DMS 273 treated with DMSO at 0.1 percent for 48 hours (cell line): ENCODE data around the gene CFAP206.
"Not testable (repeated sequence)": the region's sequence is repeated elsewhere in the genome, so short reads cannot be mapped to it uniquely, and the experiment has no call there.

Experiments used
- DNase-seq: peaks from one replicate; lab custom pipeline; 2025; lab: John Stamatoyannopoulos, UW

Gene CFAP206

DNA sequence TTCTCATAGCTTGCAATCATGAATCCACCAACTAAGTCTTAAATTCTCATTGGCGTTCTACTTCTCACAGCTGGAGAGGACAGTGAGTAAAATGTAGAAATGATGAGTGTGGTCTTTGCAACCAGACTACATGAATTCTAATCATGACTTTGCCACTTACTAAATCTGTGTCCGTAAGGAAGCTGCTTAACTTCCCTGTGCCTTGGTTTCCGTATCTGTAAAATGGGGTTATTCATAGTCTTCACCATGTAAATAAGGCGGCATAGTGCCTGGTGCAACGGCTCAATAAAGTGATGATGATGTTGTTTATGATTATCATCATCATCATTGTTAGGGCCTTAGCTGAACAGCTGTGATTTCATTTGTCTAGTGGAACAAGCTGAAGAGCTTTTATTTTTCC is 12.6 kb downstream of the CFAP206 start:
- DNase-seq = no peak

DNA sequence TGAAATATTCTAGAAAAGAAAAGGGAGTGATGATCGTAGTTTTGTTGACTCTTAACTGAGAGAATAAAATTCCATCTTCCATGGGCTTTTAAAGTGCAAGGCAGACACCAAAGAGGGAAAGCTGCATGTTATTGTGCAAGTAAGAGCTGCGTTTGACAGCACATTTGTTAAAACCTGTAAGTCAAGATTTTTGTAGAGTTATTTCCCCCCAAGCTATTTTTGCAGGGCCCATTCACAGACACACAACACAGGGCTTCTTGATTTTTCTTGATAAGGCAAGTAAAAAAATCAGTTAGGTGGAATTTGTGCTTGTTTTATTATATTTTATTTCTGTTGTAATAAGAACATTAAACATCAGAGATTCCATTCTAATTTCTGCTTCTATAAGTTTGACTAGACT is 13.8 kb downstream of the CFAP206 start:
- no peak for DNase-seq

DNA sequence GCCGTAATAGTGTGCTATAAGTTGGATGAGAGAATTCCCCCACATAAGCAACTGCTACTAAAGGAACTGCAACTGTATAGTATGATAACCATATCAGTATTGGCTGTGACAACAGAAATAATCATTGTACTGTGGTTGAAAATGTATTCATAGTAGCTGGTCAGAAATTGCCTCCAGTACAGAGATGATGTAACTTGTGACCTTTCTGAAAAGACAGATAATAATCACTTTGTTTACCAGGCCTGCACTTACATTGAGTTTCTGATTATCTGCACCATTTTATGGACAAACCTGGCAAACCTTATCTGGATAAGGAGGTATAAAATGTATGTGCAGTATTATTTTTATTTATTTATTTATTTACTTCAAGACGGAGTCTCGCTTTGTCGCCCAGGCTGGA is 19.0 kb downstream of the CFAP206 start:
- DNase-seq = no peak

DNA sequence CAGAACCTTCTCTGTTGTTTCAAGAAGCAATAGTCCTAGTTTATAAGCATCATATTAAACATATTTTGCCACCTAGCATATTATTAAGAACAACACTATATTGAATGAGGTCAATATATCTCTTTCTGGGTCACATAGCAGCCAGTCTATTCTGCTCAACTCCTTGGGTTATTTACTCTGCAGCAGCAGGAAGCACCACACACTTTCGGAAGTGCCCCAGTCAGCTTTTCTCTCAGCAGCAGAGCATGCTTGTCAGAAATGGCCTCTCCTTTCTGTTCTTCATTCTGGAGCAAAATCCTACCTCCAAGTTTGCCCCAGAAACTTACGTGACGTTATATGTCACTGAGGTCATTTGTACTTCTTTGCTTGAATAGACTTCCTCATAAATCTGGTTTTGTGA is 22.7 kb downstream of the CFAP206 start:
- no peak for DNase-seq

DNA sequence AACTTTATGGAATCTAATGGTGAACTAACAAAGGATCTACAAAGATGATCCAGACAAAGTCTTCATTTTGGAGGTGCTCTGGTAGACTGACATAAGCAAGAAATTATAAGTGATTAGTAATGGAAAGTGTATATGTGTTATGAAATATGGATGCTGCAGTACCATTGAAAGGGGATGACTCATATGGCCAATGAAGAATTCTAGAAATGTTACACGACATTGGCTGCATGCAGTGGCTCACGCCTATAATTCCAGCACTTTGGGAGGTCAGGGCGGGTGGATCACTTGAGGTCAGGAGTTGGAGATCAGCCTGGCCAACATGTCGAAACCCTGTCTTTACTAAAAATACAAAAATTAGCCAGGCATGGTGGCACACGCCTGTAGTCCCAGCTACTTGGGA is 23.5 kb downstream of the CFAP206 start:
- DNase-seq = no peak

DNA sequence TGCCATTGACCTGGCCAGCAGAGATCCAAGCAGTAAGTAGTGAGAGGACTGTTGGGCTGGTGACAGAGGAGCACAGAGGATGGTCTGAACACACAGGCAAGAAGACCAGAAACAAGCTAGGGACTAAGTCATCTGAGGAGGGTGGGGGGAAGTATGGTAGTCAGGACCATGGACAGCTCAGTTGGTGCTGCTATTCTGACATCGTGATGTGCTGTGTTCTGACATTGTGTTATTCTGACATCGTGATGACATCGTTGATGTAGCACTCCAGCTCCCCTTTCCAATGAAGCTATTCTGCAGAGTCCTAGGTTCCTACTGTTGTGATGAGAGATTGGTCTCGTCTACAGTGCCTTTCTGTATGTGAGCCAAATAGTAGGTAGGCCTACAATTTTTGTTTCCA is 28.7 kb downstream of the CFAP206 start:
- DNase-seq = no peak

DNA sequence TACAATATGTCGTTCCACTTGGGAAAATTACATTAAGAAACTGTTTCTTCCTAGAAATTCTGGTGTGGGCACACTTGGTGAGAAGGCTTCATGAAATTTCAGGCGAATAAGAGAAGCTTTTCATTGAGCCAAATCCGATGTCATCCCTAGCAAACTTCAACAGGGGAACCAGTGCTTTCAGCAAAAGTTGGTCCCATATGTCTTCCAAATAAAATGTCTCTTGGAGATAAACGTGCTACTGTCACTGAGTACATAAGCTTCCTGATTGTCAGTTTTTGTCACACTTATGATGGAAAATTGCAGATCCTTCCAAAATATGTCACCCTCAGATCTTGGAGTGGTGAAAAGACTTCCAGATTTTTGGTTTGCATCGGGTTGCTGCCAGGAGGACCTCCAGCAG is 33.9 kb downstream of the CFAP206 start:
- DNase-seq = no peak

DNA sequence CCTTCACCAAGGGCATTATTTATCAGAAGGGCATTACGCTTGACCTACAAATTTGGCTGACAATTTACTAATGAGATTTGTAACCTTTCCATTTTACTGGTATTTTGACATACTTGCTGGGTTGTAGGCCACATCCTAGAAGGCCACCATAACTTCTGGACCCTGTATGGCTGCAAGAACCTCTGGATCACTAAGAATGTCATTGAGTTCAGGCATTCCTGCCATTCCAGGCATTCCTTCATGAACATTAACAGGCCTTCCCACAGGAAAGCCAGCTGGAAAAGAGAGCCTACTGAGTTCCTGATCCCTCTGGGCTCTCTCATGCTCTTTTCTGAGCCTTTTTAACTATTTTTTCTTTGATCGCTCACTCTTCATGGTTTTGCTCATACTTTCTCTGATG is 36.6 kb downstream of the CFAP206 start:
- no peak for DNase-seq

DNA sequence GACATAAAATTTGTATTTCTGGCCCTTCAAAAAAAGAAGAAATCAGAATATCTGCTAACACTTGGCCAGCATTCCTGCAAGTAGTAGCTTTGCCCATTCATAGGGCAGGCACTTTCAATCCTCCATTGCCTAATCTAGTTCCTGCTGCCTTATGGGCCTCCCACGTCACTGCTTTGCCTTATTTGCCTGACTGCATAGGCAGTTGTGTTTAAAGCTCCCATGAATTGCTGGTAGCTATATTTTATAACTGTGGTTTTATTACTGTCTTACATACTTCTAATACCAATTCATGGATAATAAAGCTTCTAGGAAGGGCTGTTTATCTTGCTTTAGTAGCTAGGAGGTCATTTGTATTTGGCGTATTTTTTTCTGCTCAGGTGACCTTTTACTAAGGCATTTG is 57.3 kb downstream of the CFAP206 start:
- DNase-seq = no peak

DNA sequence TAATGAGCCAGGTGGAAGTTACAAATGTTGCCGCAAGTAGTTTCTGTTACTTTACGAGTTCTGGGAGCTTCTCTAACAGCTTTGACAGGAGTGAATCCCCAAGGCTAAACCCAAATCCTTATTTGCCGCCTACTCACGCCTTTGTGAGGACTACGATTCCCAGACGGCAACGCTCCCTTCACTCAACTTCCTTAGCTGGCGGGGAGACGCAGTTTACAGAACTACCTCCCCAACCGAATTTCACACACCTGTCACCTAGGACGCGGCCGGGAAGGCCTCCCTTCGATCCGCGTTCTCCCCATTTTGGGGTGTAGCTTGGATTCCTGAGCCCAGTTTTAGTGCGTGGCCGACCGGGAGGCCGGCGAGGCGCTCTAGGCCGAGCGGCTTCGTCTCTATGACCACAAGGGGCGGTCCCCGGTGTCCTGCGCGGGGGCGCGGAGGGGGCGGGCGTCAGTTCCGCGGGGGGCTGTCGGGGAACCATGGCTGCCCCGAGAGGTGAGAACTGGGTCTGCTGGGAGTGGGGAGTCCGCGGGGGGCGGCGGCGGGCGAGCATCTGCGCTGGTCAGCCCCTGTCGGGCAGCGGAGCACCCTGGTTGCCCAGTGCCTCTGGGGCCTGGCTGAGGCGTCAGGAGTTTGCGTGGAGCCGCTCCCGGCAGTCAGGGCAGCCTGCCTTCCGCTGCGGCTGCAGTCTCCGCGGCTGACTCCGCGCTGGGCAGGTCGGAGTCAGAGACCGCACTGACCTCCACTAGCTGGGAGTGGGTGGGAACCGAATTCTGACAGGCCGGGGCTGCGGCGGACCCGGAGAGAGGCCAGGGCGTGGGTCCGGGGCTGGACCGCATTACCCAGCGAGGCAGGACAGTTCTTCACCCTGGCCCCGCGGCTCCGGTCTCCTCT is 65.0 kb downstream of the CFAP206 start, which contains the start of gene SLC35A1:
SLC35A1 (plus strand) TSS at position 450 of the 894 bp plus-strand sequence; CDS start at position 480, 30 bp downstream.
- peak; percentile 74 for DNase-seq

DNA sequence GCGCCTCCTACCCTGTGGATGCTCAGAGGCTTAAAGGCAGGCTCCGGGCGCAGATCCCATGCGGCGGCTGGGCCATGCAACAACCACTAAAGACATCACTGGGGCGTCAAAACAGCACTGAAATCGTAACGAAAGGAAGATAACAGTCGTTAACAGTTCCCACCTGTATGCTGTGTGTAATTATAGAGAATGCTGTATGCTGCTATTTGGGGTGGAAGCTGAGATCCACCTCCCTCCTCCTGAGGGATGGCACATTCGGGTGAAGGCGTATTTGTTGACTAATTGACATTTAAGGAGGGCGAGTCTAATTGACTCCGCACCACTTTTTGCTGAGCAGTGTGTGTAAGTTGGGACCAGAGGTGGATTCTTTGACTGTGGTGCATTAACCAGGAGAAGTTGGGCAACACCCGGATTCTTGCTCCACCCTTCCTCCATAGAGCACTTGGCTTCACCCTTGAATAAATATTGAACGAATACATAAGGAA is 65.7 kb downstream of the CFAP206 start:
- DNase-seq = peak; percentile 37

DNA sequence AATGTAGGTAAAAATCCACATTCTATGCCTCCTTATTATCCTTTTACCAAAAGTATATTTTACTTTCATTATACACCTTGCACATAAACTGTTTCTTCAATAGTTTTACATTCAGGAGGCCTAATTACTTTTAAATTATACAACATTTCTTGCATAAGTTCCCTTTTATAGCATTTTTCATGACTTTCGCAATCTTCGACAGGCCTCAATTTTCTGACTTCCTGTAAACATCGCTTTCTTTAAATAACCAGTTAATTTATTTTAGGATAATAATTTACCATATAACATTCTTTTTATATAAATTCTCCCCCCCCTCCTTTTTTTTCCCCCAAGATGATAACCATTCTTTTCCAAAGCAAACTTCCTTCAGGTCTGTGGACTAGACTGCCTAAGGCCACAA is 74.2 kb downstream of the CFAP206 start:
- no peak for DNase-seq

DNA sequence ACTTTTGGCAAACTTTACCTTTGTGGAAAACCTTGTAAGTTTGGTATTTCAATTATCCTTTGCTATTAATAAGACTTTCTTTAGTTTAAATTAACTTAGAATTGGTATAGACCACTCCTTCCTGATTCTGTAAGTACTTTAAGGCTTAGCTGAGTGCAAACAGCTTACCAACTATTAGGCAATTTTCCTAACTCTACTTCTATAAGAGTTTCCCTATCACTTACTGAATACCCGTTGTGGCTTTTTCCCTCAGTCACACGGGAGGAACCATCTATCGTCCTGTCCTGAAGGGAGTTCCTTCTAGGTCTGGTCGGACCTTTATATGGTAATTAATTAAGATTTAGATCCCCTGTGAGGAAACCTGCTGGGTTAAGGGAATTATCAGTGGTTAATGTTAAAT is 74.6 kb downstream of the CFAP206 start:
- DNase-seq = no peak

DNA sequence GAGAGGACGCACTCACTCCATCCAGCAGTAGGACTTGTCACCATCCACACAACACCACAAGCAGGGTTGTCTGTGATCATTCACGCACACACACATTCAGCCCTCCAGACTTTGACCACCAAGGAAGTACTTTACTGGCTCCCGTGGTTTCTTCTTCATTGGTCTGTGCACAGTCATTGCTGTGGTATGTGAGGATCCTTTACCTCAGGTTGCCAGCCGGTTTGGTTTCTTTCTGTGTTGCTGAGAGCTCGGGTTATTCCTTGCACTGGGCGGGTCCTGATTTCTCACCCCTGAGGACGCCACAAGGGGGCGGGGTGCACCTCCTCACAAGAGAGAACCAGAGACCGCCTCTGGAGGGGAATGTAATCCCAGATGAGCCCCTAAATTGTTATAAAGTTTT is 76.2 kb downstream of the CFAP206 start:
- no peak for DNase-seq

DNA sequence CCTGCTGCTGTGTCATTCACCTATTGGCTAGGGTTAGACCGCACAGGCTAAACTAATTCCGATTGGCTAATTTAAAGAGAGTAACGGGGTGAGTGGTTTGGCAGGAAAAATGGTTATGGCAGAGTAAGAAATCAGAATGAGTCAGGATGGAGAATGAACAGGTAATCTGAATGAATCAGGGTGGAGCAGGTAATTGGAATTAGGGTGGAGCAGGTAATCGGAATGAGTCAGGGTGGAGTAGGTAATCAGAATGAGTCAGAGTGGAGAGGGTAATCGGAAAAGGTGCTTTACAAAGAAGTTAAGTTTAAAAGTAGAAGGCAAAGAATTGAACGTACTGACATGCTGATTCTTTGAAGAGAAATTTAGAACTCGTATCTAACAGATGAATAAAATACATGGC is 76.7 kb downstream of the CFAP206 start:
- DNase-seq = no peak

DNA sequence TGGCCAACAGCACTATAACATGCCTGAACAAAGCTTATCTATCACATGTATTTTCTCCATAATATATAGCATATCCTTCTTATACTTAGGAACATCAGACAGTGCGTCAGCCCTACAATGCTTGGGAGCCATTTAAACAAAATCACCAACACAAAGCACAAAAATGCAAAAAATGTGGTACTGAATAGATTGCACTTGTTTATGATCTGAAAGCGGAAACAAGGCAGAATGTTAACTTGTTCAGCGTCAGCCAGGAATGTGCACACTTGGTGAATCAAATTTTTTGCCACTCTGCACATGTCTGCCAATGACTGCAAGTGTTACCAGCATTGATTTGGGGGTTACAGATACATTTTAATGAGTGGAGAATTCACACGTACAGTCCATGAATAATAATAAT is 79.8 kb downstream of the CFAP206 start:
- no peak for DNase-seq

DNA sequence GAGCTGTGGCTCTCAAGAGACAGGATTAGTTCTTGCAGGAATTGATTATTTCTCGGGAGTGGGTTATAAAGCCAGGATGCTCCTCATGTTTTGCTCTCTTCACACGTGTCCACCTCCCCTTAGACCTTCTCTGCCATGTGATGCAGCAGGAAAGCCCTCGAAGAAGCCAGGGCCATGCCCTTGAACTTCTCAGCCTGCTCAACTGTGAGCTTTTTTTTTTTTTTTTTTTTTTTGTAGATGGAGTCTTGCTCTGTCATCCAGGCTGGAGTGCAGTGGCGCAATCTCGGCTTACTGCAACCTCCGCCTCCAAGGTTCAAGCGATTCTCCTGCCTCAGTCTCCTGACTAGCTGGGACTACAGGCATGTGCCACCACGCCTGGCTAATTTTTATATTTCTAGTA is 81.6 kb downstream of the CFAP206 start:
- DNase-seq = not testable (repeated sequence)

DNA sequence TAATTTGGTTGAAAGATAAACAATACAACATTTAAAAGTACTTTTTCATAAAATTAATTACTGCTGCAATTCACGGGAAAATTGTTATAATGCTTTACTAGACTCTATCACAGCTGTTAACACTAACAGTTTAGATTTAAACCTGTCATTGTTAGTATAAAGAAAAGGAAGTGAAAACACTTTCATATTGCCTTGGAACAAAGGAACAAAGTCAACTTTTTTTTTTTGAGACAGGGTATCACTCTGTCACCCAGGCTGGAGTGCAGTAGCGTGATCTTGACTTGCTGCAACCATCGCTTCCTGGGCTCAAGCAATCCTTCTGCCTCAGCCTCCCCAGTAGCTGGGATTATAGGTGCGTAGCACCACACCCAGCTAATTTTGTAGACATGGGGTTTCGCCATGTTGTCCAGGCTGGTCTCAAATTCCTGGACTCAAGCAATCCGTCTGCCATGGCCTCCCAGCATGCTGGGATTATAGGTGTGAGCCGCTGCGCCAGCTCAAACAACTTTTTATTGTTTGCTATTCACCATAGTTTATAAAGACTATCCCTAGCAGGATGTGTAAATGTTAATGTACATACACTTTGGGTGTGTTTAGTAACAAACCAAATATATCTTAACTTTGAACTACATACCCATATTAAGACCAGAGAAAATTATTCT is 87.1 kb downstream of the CFAP206 start:
- no peak for DNase-seq

DNA sequence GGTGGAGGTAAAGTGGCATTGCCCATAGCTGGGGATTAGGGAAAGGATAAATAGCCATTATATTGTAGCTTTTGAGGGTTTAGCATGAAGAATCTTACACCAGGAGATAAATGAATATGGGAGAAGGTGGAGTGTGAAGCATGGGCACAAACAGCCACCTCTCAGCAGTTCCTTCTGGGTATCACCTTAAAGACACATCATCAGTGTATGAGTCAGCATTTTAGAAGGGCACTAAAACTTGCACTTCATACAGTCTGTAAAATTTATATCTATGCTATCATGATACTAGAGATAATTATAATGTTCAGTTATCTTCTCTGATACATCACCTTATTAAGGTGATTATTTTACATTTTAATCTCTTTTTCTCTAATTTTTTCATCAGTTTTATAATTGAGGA is 90.3 kb downstream of the CFAP206 start:
- DNase-seq = no peak

DNA sequence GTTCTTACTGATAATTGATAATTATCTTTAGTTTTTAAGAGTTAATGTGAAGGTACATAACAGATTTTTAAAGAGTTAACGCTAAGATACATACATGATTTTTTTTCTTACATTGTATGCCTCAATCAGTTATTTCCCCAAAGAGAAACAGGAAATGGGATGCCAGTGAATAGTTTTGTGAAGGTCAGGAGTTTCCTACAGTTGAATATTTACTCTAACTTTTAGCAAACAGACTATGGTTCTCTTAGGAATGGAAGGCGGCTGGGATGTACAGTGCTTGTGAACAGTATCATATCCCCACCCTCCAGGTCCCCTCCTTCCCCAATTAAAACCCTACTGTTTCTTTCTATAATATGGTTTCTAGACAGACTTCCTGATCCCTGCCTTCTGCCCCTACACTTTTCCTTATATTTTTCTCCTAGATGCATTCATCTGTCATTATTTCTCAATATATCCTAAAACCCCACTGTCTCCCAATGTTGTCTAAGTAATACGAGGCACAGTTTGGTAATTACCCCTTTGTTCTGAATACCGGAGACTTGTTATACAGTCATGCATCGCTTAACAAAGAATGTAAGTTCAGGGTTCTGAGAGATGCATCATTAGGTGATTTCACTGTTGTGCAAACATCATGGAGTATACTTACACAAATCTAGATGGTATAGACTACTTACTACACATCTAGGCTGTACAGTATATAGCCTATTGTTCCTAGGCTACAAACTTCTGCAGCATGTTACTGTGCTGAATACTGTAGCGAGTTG is 94.2 kb downstream of the CFAP206 start:
- DNase-seq = no peak

DNA sequence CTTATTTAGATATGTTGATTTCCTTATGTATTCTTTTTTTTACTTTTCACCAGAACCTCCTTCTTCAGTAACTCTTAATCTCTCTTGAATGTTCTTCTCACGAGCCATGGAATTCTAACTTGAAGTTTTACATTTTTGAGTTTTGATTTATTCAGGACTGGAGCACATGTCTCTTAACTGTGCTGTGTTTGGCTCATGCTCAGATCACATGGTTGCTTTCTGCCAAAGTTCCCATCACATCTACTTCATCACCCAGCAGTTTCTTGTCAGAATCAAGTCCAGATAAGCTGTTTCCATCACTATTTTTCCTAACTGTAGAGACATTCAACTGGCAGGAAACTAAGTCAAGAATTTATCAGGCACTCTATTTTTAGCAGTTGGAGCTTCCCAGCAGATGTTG is 96.7 kb downstream of the CFAP206 start:
- no peak for DNase-seq
